ENCODE results near the gene CHKB.

CHKB gene

DNA sequence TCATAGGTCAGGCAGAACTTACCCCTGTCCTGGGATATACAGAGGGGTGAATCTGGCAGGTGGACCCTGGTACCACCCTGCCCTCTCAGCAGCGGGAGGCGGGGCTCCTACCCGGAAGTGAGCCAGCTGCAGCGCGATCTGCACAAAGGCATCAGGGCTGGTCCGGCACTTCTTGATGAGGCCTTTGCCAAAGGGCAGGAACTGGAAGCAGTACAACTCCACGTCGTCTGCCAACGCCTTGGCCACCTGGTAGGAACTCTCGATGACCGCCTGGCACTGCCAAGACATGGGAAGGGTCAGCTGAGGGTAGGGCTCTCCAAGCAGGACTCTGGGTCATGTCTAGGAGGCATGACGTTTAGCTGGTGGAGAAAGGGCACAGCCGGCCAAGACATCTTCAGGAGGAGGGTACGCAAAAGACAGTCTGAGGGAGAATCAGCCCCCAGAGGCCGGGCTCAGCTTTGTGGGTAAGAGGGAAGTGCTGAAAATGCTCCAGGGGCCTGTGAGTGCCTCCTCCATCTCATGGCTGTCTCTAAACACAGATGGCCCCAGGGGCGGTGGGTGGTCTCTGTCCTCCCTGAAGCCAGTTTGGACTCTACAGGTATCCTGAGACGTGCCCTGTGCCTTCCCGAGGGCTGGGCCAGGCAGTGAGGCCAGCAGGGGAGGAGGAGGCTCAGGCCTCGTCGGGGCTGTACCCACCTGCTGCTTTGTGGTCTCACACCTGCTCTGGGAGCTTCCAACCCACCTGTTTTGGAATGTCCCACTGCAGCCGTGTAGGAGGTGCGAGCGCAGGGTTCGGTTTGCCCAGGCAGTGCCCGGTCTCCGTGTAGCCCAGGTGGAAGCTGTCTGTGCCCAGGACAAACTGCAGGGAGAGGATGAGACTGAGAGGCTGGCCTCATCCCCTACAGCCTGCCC is 11.1 kb downstream of the CHKB start:
- no peak for DNase-seq

DNA sequence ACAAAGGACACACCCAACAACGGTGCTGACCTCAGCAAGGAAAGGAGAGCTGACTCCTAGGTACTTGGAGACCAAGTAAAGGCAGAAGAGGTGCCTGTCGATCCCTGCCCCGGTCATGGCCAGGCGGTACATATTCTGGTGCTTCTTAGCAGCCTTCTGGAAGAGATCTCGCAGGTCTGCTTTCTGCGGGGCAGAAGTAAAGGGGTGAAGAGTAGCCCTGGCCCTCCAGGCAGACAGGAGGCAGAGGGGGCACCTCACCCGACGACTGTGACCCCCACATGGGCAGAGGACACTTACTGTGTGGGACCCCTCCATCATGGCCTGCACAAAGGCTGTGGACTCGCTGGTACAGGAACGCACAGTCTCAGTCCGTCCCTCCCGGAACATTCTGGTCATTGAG is 11.8 kb downstream of the CHKB start:
- no peak for DNase-seq

DNA sequence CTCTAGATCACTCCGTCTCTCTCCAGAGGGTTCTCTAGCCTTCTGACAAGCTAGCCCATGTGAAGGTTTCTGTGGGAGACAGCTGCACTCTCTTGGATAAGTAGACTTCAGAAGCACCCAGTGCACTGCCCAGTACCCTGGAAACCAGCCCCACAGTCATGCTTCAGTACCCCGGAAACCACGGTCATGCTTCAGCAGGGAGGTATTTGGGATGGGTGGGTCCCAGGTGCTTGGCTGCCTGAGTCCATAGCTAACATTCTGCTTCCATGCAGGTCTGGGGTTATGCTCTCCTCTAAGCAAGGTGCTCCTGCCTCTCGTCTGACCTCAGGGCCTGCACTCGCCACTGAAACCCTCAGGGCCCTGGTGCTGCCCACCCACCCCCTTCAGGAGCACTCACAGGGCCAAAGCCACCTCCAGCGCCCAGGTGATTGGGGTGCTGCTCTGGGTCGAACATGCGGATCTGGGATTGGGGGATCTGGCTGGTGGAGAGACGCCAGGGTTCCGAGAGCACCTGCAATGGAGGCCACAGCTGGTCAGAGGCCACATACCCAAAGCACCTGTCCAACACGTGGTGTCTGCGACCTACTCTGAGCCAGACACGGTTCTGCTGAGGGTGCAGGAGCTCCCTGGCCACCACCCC is 12.6 kb downstream of the CHKB start:
- no peak for DNase-seq

DNA sequence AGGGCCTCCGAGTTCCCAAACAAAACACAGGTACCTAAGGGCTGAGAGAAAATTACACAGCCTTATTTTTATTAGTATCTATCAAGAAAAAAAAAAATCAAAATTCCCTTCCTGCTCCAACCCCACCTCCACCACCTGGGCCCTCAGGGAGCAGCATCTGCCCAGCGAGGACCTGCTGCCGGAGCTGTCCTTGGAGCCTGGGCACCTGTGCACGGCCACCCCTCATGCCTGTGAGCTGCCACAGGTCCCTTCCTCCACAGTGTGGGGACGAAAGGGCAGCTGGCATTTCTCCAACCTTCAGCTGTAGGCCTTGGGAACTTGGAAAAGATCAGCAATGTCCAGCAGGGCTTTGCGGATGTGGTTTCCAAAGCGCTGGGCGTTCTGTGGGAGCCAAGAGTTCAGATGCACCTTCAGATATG is 13.6 kb downstream of the CHKB start:
- DNase-seq = no peak

DNA sequence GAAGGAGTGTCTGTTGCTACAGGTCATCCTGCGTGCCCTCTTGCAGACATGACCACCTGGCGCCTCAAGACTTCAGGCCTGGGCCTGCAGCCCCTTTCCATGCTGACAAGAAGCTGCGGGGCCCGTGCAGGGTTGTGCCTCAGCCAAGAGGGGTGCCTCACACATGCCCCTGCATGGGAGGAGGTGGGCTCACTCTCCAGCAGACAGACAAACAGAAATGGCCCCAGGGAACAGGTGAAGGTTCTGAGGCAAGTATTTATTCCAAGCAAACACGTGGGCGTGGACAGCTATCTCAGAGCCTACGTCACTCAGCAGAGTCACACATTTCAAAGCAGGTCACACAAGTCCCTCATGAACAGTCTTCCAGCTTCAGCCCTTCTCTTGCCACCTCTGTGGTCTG is 14.0 kb downstream of the CHKB start:
- no peak for DNase-seq

DNA sequence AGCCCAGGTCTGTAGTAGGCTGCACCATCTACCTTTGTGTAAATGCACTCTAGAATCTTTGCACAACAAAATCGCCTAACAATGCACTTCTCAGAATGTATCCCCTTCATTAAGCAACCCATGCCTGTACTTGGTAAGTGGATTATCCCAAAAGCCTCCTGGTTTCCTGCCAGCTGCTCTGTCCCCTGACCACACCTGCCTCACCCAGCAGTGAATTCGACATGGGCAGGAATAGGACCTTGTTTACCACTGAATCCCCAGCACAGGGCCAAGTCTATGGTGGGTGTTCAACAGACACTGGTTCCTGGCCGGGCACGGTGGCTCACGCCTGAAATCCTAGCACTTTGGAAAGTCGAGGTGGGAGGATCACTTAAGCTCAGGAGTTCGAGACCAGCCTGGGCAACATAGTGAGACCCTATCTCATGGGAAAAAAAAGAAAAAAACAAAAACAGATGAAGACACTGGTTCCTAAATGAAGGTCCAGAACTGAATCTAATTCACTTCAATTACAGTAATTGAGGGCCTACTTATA is 14.9 kb downstream of the CHKB start:
- DNase-seq = no peak

DNA sequence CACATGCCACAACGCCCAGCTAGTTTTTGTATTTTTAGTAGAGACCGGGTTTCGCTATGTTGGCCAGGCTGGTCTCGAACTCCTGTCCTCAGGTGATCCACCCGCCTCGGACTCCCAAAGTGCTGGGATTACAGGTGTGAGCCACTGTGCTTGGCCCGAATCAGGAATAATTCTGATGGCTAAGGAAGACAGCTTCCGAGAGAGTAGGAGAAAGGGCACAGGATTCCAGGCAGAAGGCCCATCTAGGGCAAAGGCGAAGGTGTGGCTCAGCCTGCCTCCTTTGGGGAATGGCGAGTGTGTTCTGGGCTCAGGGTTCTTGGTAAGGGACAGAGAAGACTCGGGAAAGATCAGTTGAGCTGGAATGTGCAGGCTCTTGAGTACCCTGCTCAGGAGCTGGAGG is 18.4 kb downstream of the CHKB start:
- DNase-seq = no peak

DNA sequence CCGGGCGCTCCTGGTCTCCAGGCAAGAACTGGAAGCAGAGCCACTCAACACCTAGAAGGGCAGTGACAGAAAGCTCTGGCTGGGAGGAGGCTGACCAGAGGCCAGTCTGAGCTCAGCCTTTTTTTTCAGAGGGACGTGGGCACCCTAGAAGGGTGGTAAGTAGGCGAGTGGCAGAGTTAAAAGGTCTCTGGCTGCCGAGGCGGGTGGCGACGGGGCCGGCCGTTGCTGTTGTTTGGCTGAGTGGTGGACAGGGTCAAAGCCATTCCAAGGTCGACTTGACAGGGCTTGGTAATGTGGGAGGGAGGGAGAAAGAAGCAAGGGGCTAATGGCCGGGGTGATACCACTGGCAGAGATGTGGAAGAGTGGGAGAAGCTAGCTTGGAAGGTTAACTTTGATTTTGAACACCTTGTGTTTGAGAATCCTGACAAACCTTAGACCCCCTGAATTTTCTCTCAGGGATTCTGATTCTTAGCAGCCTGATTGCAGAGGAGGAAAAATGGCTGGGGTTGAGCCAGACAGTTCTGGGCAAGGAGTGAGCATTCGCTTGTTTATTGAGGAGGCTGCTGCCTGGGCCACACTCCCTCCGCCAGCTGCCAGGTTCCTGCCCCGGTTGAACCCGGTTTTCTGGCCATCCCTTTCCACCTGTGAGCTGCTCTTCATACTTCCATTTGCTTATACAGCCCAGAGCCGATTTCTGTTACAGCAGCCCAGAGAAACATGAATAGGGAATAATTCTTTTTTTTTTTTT is 19.1 kb downstream of the CHKB start:
- DNase-seq = no peak

DNA sequence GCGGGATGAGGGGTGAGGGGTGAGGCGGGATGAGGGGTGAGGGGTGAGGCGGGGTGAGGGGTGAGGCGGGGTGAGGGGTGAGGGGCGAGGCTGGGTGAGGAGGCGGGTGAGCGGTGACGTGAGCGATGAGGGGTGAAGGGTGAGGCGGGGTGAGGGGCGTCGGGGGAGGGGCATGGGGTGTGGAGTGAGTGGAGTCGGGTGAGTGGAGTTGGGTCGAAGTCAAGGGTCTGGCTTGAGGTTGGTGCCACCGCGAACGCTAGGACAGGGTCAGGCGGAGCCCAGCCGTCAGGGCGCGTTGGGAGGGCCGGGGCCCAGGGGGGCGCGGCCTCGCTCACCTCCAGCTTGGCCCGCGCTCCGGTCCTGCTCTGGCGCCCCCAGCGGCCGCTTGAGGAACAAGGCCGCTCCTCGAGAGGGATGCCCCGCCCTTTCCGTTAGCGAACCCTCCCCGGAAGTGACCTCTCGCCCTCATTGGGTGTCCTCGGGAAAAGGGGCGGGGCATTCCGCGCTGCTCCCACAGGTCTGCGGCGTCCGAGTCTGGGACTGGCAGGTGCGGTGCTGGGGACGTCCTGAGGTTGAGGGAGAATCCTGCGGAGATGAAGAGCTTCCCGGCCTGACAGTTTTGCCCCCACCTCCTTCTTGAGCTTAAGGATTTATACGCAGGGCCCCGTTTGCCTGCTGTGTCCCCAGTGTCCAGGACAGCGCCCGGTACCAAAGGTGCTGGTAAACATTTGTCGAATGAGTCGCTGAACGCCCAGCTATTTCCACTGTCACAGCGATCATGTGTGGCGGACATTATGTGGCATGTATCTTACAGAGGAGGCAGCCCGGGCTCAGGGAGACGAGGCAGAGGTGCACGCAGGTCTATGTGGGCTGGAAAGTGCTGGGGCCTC is 19.9 kb downstream of the CHKB start, which contains the start of gene SYCE3:
Gene SYCE3 (minus strand): TSS at position 397 of the 890 bp plus-strand sequence. CDS start 6,514 bp downstream, outside the sequence.
- peak; percentile 97 for DNase-seq

DNA sequence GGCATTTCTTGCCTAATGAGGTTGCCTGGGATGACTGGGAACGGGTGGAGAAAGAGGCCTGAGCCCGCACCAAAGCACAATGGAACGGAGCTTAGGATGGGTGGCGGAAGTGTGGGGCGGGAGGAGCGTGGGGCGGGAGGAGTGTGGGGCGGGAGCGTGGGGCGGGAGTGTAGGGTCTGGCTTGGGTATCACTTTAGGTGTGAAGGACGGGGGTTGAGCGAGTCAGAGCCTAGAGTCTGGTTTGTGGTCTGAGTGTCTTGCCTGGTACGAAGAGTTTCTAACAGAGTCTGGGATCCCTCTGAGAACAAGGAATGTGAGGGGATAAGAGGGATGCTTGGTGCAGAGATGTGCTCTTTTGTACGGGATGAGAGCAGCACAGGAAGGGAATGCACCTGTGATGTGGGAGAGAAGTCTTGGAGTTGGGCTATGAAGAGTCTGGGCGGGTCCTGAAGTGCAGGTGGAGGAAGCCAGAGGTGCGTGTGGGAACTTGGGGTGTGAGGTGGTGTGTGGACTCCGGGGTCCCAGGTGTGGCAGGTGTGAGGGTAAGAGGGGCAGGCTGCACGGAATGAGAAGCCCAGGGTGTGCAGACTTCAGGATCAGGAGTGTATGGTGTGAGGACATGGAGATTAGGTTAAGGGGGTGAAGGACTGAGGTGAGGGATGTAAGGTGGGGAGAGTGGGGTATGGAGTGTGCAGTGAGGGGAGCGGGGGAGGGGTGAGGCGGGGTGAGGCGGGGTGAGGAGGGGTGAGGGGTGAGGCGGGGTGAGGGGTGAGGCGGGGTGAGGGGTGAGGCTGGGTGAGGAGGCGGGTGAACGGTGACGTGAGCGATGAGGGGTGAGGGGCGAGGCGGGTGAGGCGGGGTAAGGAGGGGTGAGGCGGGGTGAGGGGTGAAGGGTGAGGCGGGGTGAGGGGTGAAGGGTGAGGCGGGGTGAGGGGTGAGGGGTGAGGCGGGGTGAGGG is 21.0 kb downstream of the CHKB start:
- no peak for DNase-seq

DNA sequence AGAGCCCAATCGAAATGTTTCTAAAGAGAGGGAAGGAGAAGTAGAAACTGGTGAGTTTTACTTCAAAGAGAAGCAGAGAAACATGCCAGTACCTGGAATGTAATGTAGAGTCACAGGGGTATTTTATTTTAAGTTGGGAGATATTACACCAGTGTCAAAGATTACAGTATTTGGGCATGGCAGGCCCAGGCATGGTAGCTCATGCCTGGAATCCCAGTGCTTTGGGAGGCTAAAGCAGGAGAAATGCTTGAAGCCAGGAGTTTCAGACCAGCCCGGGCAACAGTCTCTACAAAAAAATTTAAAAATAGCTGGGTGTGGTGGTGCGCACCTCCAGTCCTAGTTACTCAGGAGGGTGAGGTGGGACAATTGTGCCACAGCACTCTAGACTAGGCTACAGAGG is 22.6 kb downstream of the CHKB start:
- no peak for DNase-seq

DNA sequence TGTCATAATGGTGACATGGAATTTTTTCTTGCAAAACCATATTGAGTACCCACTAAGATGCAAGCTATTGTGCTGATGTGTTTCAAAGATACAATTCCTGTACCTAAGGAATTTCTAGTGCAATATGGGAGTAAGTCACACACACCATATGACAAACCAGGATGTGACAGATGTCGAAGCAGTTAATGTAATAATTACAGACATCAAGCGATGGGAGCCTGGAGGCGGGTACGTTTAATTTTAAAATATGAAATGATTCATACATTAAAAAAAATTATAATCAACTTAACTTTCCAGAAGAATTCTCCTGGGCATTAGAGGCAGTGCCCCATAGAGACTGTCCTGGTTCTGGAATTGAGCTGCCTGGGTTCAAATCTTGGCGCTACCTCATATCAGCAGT is 25.9 kb downstream of the CHKB start:
- DNase-seq = no peak

DNA sequence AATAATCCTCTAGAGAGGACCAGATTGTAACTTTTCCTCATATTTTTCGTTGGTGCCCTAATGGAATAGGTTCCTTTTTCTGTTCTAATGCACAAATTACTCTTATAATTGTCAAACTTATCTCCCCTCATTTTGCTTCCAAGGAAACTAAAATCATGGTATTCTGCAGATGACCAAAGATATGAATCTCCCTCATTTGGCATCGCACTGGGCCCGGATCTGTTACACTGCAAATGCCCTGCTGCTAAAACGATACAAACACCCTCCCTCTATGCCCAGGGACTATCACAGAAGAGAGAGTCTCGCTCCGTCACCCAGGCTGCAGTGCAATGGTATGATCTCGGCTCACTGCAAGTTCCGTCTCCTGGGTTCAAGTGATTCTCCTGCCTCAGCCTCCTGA is 29.3 kb downstream of the CHKB start:
- no peak for DNase-seq

DNA sequence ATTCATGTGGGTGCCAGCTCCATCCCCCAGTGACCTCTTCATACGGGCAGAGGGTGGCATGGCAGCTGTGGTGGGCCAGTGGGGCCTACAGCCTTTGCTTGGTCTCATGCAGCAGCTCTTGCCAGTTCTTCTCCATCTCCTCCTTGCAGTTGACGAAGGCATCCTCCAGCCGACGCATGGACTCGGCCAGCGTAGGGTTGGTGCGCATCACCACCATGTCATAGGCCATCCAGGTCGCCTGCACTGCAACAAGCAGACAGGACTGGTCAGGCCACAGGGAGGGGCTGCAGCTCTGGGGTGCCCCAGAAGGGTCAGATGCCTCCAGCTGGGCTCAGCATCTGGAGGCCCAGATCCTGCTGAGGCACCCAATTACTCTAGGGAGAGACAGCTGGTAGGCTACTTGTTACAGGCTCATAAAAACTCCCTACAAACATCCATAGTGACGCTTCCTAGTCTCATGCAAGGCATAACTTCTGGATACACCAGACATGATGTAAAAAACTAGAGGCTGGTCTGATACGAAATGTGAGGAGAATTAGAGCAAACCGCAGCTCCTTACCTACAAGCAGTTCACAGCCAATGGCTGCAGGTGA is 31.4 kb downstream of the CHKB start:
- DNase-seq = no peak

DNA sequence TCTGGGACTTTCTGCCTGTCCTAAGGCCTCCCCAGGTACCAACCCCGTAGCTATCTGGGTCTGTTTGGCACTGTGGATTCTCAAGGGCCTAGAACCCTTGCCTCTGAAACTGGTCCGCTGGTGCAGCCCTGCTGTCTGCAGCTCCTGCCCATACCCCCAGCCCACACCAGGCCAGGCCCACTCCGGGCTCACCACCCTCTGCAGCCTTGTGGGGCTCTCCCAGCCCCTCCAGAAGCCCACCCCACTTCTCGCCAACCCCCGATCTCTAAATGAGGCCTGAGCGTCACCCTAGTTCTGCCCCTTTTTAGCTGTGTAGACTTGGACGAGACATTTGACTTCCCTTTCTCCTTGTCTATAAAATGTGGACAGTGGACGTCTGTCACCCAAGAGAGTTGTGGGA is 32.3 kb downstream of the CHKB start:
- DNase-seq = no peak

DNA sequence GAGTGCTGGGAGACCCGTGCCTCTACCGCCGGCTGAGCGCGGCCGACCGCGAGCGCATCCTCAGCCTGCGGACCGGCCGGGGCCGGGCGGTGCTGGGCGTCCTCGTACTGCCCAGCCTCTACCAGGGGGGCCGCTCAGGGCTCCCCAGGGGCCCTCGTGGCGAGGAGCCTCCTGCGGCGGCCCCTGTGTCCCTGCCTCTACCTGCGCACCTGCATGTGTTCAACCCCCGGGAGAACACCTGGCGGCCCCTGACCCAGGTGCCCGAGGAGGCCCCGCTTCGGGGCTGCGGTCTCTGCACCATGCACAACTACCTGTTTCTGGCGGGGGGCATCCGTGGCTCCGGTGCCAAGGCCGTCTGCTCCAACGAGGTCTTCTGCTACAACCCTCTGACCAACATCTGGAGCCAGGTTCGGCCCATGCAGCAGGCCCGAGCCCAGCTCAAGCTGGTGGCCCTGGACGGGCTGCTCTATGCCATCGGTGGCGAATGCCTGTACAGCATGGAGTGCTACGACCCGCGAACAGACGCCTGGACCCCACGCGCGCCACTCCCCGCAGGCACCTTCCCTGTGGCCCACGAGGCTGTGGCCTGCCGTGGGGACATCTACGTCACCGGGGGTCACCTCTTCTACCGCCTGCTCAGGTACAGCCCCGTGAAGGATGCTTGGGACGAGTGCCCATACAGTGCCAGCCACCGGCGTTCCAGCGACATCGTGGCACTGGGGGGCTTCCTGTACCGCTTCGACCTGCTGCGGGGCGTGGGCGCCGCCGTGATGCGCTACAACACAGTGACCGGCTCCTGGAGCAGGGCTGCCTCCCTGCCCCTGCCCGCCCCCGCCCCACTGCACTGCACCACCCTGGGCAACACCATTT is 33.5 kb downstream of the CHKB start:
- no peak for DNase-seq

DNA sequence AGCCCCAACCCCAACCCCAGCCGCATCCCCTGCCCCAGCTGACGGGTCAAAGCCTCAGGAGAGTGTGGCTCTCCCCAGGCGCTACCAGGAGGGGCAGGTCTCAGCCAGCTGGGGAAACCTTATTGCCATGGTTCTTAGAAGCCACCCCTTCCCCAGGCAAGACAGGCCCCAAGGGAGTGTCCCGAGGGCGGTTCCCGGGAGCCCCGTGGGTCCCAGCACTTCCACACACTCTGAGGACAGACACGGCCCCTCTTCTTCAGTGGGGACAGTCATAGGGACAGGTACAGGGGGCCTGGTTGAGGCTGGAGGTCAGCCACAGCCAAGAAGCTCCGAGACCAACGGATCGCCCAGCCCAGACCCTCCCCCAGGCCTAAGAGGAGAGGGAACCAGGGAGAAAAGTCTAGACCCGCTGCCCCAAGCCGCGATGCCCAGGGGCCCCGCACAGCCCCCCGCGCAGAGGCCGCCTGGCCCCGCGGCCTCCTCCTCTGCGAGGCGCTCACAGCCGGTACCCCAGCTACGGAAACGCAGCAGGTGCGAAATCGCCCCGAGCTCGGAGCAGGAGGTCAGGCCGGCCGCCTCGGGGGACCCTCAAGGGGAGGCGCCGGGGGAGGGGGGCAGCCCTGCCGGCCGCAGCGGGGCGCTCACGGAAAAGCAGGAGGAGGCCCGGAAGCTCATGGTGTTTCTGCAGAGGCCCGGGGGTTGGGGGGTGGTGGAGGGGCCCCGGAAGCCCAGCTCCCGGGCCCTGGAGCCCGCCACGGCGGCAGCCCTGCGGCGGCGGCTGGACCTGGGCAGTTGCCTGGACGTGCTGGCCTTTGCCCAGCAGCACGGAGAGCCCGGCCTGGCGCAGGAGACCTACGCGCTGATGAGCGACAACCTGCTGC is 34.4 kb downstream of the CHKB start:
- DNase-seq = peak; percentile 66

DNA sequence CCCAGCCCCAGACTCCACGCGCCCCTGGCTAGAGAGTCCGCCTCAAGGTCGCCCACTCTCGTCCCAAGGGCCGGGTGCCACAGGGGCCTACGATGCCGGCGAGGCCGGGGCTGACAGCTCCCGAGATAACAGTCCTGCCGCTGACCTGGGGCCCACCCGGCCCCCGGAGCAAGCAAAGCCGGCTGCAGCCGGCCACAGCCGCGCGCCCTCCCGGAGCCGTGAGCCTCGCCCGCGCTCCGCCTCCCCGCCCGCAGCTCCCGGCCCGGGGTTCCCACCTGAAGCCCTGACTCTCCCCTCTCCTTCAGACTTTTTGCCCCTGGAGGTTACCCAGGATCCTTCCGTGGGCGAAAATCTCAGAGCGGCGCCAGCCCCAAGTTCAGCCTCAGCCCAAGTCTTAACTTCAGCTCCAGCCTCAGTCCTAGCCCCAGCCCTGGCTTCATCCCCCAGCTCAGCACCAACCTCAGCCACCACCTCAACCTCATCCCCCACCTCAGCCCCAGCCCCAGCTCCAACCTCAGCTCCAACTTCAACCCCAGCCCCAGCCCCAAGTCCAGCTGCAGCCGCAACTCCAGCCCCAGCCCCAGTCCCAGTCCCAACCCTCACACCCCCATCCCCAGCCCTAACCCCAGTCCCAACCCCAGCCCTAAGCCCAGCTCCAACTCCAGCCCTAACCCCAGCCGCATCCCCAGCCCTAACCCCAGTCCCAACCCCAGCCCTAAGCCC is 35.2 kb downstream of the CHKB start:
- DNase-seq = no peak
